Adrenal gland (tissue), 12 donors: ENCODE measurements around the gene TENT5C. TPM values are rescaled to one million over a fixed set of nuclear protein-coding genes. Genes with fewer than 3 reads are reported as not detected.

Experiments used
- DNase-seq, 7 donors: peaks; one replicate each; pipeline ENCODE4 v3.0.0-alpha.2; 2019 to 2020
- H3K27ac ChIP-seq, 5 donors: fragments of 200-600 bp; sonication (generic) in 4 of 5; 1 replicate in 3 of 5; 2 replicates in 2 of 5; pipeline versions ENCODE4 v1.5.1 to v1.8.0; 2016 to 2020; ENCODE audit warnings: mild to moderate bottlenecking in 1 of 5
- H3K27me3 ChIP-seq: fragments of 200-600 bp; 2 replicates; pipeline ENCODE4 v1.8.0; 2021
- H3K36me3 ChIP-seq, 2 donors: fragments of 200-600 bp; replicated peaks in 1 of 2; 1 replicate in 1 of 2; 2 replicates in 1 of 2; pipeline versions ENCODE4 v1.5.1 to v1.8.0; 2018 to 2022
- H3K4me1 ChIP-seq, 2 donors: fragments of 200-600 bp; replicated peaks in 1 of 2; 1 replicate in 1 of 2; 2 replicates in 1 of 2; pipeline versions ENCODE4 v1.5.1 to v1.8.0; 2018 to 2021
- H3K4me3 ChIP-seq, 4 donors: fragments of 200-600 bp; sonication (generic) in 3 of 4; one replicate each; pipeline ENCODE4 v1.5.1; 2016 to 2018
- H3K9me3 ChIP-seq, 3 donors: fragments of 200-600 bp; sonication (generic) in 1 of 3; replicated peaks in 1 of 3; 1 replicate in 2 of 3; 2 replicates in 1 of 3; pipeline versions ENCODE4 v1.5.1 to v1.8.0; 2016 to 2021
- POLR2A ChIP-seq, 2 donors: fragments of 450-650 bp; IDR thresholded peaks; one replicate each; pipeline ENCODE4 v1.6.1; 2017; ENCODE audit warnings: antibody characterized with exemption in 2 of 2, mild to moderate bottlenecking in 2 of 2, moderate library complexity in 1 of 2
- WGBS, 4 donors: extraction: QIAGEN DNeasy Blood & Tissue Kit in 2 of 4; methylation state at CpG; one replicate each; pipeline versions ENCODE4 v1.1.5 to v1.1.7; 2013 to 2017; 5-methylcytosine and 5-hydroxymethylcytosine counted together
- intact Hi-C, 2 donors: fragments of 100-400 bp; cut with DNase I; formaldehyde crosslinking; loops; one replicate each; pipeline versions ENCODE4 v1.14.1 to v1.15.0; 2022 to 2023
- polyA plus RNA-seq, 3 donors: library from polyadenylated mRNA; stranded (reverse); fragments of 200-250 nt in 2 of 3; fragments of 350-450 nt in 1 of 3; fragmentation: Illumina TruSeq in 1 of 3; extraction: RNeasy Lipid Tissue Mini Kit (QIAGEN cat#74804) in 1 of 3; gene quantifications; one replicate each; pipeline ENCODE4 v1.2.3, GENCODE V29; 2013 to 2014
- total RNA-seq, 9 donors: library from RNA; depleted of rRNA in 4 of 9; stranded (reverse); fragments of >200 nt in 4 of 9; fragments of 120-200 nt in 1 of 9; fragmentation: NEBNext Ultra II Directional in 1 of 9; extraction: Animal tissue kit (Norgen Biotek cat#: 25700) in 1 of 9; gene quantifications; one replicate each; pipeline versions ENCODE4 v1.1.0 to v1.2.4, GENCODE V29; 2013 to 2023
- TF ChIP-seq, protein P1 (sequence below), 6 experiments: fragments of 450-650 bp in 4 of 6; fragments of 200-600 bp in 2 of 6; sonication (generic) in 1 of 6; IDR thresholded peaks; 1 replicate in 5 of 6; 2 replicates in 1 of 6; pipeline versions ENCODE4 v1.5.1 to v1.8.0; 2016 to 2021; ENCODE audit warnings: antibody characterized with exemption in 6 of 6, mild to moderate bottlenecking in 2 of 6, moderate library complexity in 1 of 6
- donor health status: healthy with polysubstance abuse.
- donor health status: Bipolar disorder and iron deficiency.
- donor health status: DM: yes; HTN: yes; CAD: no.
- donor health status: DM: no; HTN: no; CAD: no.
- donor health status: DM: no; HTN: no; CAD: no.
- donor health status: DM: yes; HTN: yes; CAD: no.

TENT5C gene
- total and polyA plus RNA-seq, 12 donors = 0.54 to 8.5 (median 2.0) TPM

DNA sequence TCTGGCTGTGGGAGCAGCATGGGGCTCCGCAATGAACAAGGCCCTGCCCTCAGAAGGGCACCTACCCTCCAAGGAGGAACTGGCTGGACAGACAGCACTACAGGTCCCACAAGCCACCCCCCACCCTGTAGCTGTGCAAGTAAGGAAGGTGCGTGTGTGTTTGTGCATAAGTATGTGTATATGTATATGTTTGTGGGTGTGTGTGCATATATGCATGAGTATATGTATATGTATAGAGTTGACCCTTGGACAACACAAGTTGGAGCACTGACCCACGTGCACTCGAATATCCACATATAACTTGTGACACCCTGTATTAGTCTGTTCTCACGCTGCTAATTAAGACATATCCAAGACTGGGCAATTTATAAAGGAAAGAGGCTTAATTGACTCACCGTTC, 22.6 kb upstream of the TENT5C start:
- no peak for DNase-seq
- TF ChIP-seq, protein P1, sequence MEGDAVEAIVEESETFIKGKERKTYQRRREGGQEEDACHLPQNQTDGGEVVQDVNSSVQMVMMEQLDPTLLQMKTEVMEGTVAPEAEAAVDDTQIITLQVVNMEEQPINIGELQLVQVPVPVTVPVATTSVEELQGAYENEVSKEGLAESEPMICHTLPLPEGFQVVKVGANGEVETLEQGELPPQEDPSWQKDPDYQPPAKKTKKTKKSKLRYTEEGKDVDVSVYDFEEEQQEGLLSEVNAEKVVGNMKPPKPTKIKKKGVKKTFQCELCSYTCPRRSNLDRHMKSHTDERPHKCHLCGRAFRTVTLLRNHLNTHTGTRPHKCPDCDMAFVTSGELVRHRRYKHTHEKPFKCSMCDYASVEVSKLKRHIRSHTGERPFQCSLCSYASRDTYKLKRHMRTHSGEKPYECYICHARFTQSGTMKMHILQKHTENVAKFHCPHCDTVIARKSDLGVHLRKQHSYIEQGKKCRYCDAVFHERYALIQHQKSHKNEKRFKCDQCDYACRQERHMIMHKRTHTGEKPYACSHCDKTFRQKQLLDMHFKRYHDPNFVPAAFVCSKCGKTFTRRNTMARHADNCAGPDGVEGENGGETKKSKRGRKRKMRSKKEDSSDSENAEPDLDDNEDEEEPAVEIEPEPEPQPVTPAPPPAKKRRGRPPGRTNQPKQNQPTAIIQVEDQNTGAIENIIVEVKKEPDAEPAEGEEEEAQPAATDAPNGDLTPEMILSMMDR (IDR thresholded peaks at IDR 0.05) = no peak
- TF ChIP-seq POLR2A (IDR thresholded peaks at IDR 0.05) = no peak
- Histone ChIP-seq H3K4me1 (no peaks in the 10 kb centered on the region), H3K27me3 (no peaks in the 10 kb centered on the region), H3K9me3 (no peaks in the 10 kb centered on the region), H3K4me3 (no peak overlapping the region), H3K27ac (no peak overlapping the region), H3K36me3 (no peaks in the 10 kb centered on the region)
- 93 to 100% (median 94%) methylated on average over 5 to 6 of the region's 6 CpGs for WGBS, 4 donors
- intact Hi-C loops = no loop called here

DNA sequence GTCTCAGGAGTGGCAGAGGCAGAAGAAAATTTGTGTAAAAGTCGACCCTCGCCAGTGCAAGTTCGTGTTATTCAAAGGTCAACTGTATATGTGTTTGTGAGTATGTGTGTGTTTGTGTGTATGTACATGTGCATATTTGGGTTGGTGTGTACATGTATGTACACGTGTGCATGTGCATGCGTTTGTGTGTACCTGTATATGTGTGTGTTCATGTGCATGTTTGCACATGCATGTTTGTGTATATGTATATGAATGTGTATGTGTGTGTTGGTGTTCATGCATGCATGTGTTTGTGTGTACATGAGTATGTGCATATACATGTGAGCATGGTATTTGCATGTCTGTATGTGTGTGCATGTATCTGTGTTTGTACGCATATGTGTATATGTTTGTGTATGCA, 21.7 kb upstream of the TENT5C start:
- Histone ChIP-seq H3K36me3 (no peaks in the 10 kb centered on the region), H3K9me3 (no peaks in the 10 kb centered on the region), H3K4me1 (no peaks in the 10 kb centered on the region), H3K27ac (no peak overlapping the region), H3K4me3 (no peak overlapping the region), H3K27me3 (no peaks in the 10 kb centered on the region)
- no peak for DNase-seq
- no peak for TF ChIP-seq POLR2A (IDR thresholded peaks at IDR 0.05)
- TF ChIP-seq, protein P1 (IDR thresholded peaks at IDR 0.05) = no peak
- intact Hi-C loops = no loop called here
- 87 to 97% (median 92%) methylated on average over 6 of the region's 6 CpGs for WGBS, 4 donors

DNA sequence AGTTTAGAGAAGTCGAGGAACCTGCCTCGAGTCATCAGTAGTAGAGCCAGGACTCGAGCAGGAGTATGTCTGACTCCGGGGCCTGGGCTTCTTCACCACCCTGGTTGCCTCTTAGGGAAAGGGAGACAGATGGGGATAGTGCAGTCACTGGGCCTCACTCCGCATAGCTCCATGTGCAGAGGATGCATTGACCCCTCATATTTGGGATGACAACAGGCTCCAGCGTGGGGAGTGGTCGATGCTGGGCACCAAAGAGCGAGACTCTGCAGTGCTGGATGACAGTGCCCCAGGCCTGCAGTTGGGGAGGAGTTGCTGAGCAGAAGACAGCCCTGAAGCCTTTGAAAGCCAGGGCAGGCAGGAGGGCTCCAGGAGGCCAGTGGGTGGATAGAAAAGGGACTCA, 20.8 kb upstream of the TENT5C start:
- H3K4me1 ChIP-seq = no peaks in the 10 kb centered on the region
- intact Hi-C loops = no loop called here
- no peaks in the 10 kb centered on the region for H3K27me3 ChIP-seq
- TF ChIP-seq POLR2A (IDR thresholded peaks at IDR 0.05) = no peak
- TF ChIP-seq, protein P1 (IDR thresholded peaks at IDR 0.05) = no peak
- DNase-seq = no peak
- no peaks in the 10 kb centered on the region for H3K36me3 ChIP-seq
- H3K27ac ChIP-seq = no peak overlapping the region
- no peak overlapping the region for H3K4me3 ChIP-seq
- H3K9me3 ChIP-seq = no peaks in the 10 kb centered on the region
- WGBS, 4 donors = 89 to 96% (median 93%) methylated on average over 6 to 8 of the region's 8 CpGs

DNA sequence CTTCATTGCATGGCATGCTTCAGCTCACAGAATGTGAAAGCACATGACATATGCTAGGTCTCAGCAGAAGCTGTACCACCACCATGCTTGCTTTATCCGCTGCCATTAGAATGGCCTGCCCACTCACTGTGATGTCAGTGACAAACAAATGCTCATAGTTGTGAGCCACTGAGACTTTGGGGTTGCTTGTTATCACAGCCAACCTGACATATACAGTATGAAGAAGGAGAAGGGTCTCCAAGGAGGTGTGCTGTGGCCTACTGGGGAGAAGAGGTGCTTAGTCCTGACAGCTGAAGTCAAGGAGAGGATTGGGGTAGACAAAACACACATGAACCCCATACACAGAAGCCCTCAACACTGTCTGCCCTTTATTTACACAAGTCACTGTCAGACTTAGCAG, 19.5 kb upstream of the TENT5C start:
- 95 to 100% (median 100%) methylated on average over 1 of the region's 1 CpG for WGBS, 4 donors
- DNase-seq = no peak
- no peaks in the 10 kb centered on the region for H3K9me3 ChIP-seq
- no peak for TF ChIP-seq POLR2A (IDR thresholded peaks at IDR 0.05)
- TF ChIP-seq, protein P1 (IDR thresholded peaks at IDR 0.05) = no peak
- no peak overlapping the region for H3K27ac ChIP-seq
- H3K27me3 ChIP-seq = no peaks in the 10 kb centered on the region
- no peaks in the 10 kb centered on the region for H3K4me1 ChIP-seq
- no peak overlapping the region for H3K4me3 ChIP-seq
- H3K36me3 ChIP-seq = no peaks in the 10 kb centered on the region
- intact Hi-C loops = no loop called here
